Body of pancreas (tissue), 4 donors: ENCODE measurements around the gene OTOP1. TPM values are rescaled to one million over a fixed set of nuclear protein-coding genes. Genes with fewer than 3 reads are reported as not detected.
"Not testable (repeated sequence)": the region's sequence is repeated elsewhere in the genome, so short reads cannot be mapped to it uniquely, and the experiment has no call there.

Source experiments
- ATAC-seq: fragments of 150-250 bp; one replicate; pipeline ENCODE4 v1.9.1; 2016
- DNase-seq, 4 donors: peaks; one replicate each; pipeline ENCODE4 v3.0.0-alpha.2; 2019
- H3K27ac ChIP-seq, 4 donors: fragments of 200-600 bp; sonication (generic); 1 replicate in 3 of 4; 2 replicates in 1 of 4; pipeline versions ENCODE4 v1.5.1 to v1.6.1; 2016 to 2019; ENCODE audit warnings: mild to moderate bottlenecking in 1 of 4, mixed read lengths in 1 of 4, moderate library complexity in 1 of 4
- H3K27me3 ChIP-seq, 2 donors: fragments of 200-600 bp; sonication (generic); one replicate each; pipeline ENCODE4 v1.6.0; 2016; ENCODE audit warnings: mild to moderate bottlenecking in 1 of 2
- H3K36me3 ChIP-seq, 2 donors: fragments of 200-600 bp; sonication (generic); replicated peaks in 1 of 2; 2 replicates each; pipeline ENCODE4 v1.5.1; 2016; ENCODE audit warnings: low read depth in 2 of 2; ENCODE audit not compliant: insufficient read depth in 1 of 2
- H3K4me1 ChIP-seq: fragments of 200-600 bp; sonication (generic); one replicate; pipeline ENCODE4 v1.6.0; 2016
- H3K4me3 ChIP-seq, 2 donors: fragments of 200-600 bp; sonication (generic); 1 replicate in 1 of 2; 2 replicates in 1 of 2; pipeline ENCODE4 v1.5.1; 2016 to 2019
- H3K9me3 ChIP-seq, 3 donors: fragments of 200-600 bp; sonication (generic); 1 replicate in 2 of 3; 2 replicates in 1 of 3; pipeline ENCODE4 v1.5.1; 2016
- WGBS, 2 donors: methylation state at CpG; one replicate each; pipeline ENCODE4 v1.1.5; 2017; 5-methylcytosine and 5-hydroxymethylcytosine counted together
- intact Hi-C: fragments of 100-400 bp; cut with DNase I; formaldehyde crosslinking; loops from one replicate; pipeline ENCODE4 v1.15.1; 2023
- total RNA-seq, 2 donors: library from RNA; depleted of rRNA; stranded (reverse); fragments of >200 nt; gene quantifications; one replicate each; pipeline ENCODE4 v1.1.0, GENCODE V29; 2016
- TF ChIP-seq, protein P1 (sequence below), 7 experiments: fragments of 450-650 bp in 4 of 7; fragments of 200-600 bp in 3 of 7; sonication (generic) in 3 of 7; IDR thresholded peaks; one replicate each; pipeline ENCODE4 v1.5.1; 2016 to 2019; ENCODE audit warnings: antibody characterized with exemption in 7 of 7

Gene OTOP1
- total RNA-seq, 2 donors from 2014 or later = not detected

DNA sequence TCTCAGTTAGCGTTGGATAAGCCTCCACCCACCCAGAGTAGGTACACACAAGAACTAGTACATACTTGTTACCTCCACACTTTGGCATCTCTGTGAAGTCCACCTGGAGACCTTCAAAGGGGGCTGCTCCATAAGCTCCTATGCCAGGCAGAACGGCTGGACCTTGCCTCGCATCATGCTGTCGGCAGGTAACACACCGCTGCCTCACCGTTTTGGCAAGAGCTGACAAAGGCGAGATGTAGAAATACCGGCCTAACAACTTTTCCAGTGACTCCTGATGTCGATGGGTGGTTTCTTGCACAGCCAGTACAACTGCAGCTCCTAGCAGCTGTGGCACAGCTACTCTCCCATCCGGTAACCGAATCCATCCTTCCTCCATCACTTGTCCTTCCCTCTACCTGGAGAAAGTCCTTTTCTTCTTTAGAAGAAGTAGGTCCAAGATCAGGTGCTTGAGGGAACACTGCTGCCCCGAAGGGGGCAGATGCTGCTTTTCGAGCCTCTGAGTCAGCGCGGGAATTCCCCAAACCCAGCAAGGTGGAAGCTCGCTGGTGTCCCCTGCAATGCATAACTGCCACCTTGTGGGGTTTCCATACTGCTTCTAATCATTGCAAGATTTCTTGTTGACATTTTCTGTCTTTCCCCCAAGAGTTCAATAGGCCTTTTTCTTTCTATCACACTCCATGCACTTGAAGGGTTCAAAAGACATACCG lies 65.6 kb downstream of the OTOP1 start:
- intact Hi-C loops, H3K27ac ChIP-seq, H3K36me3 ChIP-seq, H3K4me1 ChIP-seq, ATAC-seq, H3K27me3 ChIP-seq, H3K4me3 ChIP-seq, H3K9me3 ChIP-seq: not testable (repeated sequence)
- WGBS, 2 donors = 39 to 46% methylated on average over 16 to 17 of the region's 17 CpGs
- peak; percentile 24 to 59 (median 36) for DNase-seq

DNA sequence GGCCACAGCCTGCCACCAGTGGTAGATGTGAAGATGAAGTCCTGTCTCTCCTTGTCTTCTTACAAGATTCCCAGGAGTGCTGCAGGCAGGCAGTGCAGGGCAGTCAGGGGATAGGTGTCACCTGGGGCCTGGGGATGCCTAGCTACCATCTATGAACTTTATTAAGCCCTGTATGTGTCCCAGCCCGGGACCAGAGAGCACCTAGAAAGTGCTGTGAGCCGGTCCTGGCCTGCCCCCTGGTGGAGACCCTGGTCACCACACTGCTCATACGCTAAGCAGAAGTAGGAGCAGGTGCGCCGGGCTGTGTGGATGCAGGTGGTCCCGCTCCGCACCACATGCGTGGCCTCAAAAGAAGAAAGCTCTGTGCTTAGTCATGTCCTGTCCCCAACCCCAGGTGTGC lies 81.1 kb downstream of the OTOP1 start:
- ATAC-seq, H3K4me3 ChIP-seq, intact Hi-C loops, H3K36me3 ChIP-seq, H3K4me1 ChIP-seq, H3K9me3 ChIP-seq, H3K27ac ChIP-seq, H3K27me3 ChIP-seq: not testable (repeated sequence)
- TF ChIP-seq, protein P1, sequence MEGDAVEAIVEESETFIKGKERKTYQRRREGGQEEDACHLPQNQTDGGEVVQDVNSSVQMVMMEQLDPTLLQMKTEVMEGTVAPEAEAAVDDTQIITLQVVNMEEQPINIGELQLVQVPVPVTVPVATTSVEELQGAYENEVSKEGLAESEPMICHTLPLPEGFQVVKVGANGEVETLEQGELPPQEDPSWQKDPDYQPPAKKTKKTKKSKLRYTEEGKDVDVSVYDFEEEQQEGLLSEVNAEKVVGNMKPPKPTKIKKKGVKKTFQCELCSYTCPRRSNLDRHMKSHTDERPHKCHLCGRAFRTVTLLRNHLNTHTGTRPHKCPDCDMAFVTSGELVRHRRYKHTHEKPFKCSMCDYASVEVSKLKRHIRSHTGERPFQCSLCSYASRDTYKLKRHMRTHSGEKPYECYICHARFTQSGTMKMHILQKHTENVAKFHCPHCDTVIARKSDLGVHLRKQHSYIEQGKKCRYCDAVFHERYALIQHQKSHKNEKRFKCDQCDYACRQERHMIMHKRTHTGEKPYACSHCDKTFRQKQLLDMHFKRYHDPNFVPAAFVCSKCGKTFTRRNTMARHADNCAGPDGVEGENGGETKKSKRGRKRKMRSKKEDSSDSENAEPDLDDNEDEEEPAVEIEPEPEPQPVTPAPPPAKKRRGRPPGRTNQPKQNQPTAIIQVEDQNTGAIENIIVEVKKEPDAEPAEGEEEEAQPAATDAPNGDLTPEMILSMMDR (IDR thresholded peaks at IDR 0.05) = peak in 3 of 7 experiments; percentile 18 to 38 (median 32)
- DNase-seq = peak in 2 of 4 donors; percentile 37 to 42
- 0% methylated on average over 1 of the region's 8 CpGs; no CpG with 5 or more reads in 1 of the 2 donors for WGBS, 2 donors

DNA sequence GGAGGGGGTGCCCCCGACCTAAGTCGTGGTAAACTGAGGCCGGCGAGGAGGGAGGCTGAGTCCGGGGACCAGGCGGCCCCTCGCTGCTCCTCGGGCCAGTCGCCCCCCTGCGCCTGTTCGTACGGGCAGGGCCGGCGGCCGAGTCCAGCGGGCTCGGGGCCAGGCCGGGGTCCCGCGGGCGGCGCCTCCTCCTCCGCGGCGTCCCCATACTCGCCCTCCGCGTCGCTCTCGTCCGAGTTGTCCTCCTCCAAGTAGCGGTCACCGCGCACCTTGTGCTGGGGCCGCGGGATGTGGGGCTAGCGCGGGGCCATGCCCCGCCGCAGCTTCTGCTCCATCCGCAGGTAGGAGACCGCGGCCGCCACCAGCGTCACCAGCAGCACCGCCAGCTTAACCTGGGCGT lies 83.4 kb downstream of the OTOP1 start:
- WGBS, 2 donors = 3% methylated on average over 31 of the region's 47 CpGs; no CpG with 5 or more reads in 1 of the 2 donors
- not testable (repeated sequence) for DNase-seq

DNA sequence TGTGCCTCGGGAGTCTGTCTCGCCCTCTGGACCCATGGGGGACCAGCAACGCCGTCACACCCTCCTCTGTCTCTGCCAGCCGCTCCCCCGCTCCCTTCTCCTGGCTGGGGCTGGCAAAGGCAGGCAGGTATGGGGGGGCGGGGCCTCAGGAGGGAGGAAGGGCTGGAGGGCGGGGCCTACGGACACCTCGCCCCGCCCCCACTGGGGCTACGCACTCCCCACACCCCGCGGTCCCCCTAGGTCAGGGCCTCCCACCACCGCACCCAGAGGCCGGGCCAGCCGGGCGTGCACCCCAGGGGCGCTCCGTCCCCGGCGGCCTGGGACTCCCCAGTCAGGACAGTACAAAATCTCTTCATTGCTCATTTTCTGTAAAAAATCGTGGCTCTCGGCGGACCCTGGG lies 84.0 kb downstream of the OTOP1 start:
- H3K9me3 ChIP-seq, H3K4me3 ChIP-seq, H3K4me1 ChIP-seq, H3K27ac ChIP-seq, intact Hi-C loops, H3K27me3 ChIP-seq, H3K36me3 ChIP-seq, ATAC-seq: not testable (repeated sequence)
- peak in 2 of 4 donors; percentile 12 to 16 for DNase-seq
- 1% methylated on average over 23 of the region's 25 CpGs; no CpG with 5 or more reads in 1 of the 2 donors for WGBS, 2 donors

More for the DNA sequence above, 83.4 kb downstream of the OTOP1 start:
- H3K9me3 ChIP-seq, H3K36me3 ChIP-seq, H3K4me3 ChIP-seq, intact Hi-C loops, H3K4me1 ChIP-seq, H3K27me3 ChIP-seq, H3K27ac ChIP-seq, ATAC-seq: not testable (repeated sequence)

DNA sequence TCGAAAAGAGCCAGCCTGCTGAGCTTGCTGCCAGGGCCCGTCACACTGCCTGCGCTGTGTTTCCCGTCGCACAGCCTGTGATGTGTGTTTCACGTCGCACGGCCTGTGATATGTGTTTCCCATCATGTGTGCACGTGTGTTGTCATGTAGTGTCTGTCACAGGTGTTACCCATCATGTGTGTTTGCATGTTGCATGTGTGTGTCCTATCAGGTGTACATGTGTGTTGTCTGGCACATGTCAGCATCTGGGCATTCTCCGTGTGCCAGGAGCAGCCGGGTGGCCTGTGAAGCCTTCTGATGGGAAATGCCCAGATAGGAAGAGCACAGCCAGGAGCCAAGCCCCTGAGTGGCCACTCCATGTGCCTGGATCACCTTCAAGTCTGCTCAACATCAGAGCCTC lies 85.5 kb downstream of the OTOP1 start:
- intact Hi-C loops, ATAC-seq, H3K27me3 ChIP-seq, H3K36me3 ChIP-seq, H3K9me3 ChIP-seq, H3K27ac ChIP-seq, H3K4me1 ChIP-seq, DNase-seq, H3K4me3 ChIP-seq: not testable (repeated sequence)
- 79 to 85% methylated on average over 2 to 11 of the region's 11 CpGs for WGBS, 2 donors

Other genes with a start within 250 kb of the OTOP1 start
- 10 to 100 TPM; 12.9 to 17.1 TPM for gene TMEM128, start 21.3 kb upstream of the OTOP1 start, total RNA-seq
- 10 to 100 TPM in 1 of 2 donors, 1 to 10 TPM in 1; 7.6 to 12.5 TPM for gene LYAR, start 63.2 kb upstream of the OTOP1 start, total RNA-seq
- 10 to 100 TPM in 1 of 2 donors, 1 to 10 TPM in 1; 9.1 to 23.4 TPM for gene ZBTB49, start 63.3 kb upstream of the OTOP1 start, total RNA-seq
- 1 to 10 TPM in 1 of 2 donors, under 1 TPM in 1; 0.78 to 1.3 TPM for gene NSG1, start 160.2 kb upstream of the OTOP1 start, total RNA-seq